ENCODE measurements around the gene MRPL50. TPM values are rescaled to one million over a fixed set of nuclear protein-coding genes. Genes with fewer than 3 reads are reported as not detected.

The MRPL50 gene
- total and polyA plus RNA-seq, 2 experiments from 2014 or later, result 11.5 to 19.3 TPM

GRCh38 chr9:101417977-101418376 lies 19.6 kb upstream of the MRPL50 start:
- no peak for DNase-seq
- no peak for TF ChIP-seq EZH2phosphoT487 (IDR thresholded peaks at IDR 0.05; ENCODE audit: insufficient read depth, low read depth)
- TF ChIP-seq EZH2 (IDR thresholded peaks at IDR 0.05; ENCODE audit: insufficient read depth, poor library complexity, severe bottlenecking), result no peak
- no peaks in the 10 kb centered on the region for H3K36me3 ChIP-seq (ENCODE audit: low read depth)
- no peak overlapping the region for H3K4me2 ChIP-seq (ENCODE audit: unreplicated experiment)
- no peaks in the 10 kb centered on the region for H3K9me3 ChIP-seq (ENCODE audit: low read depth)
- H3K27ac ChIP-seq, result no peak overlapping the region
- H2AFZ ChIP-seq, result no peak overlapping the region
- no peaks in the 10 kb centered on the region for H3K9me2 ChIP-seq (ENCODE audit: insufficient read depth)
- in situ Hi-C loops (cut with MboI), result no loop called here
- H3K9ac ChIP-seq, result no peak overlapping the region
- H3F3A ChIP-seq (ENCODE audit: insufficient read depth), result peaks cover 28% of the 10 kb centered on the region
- no peaks in the 10 kb centered on the region for H3K79me2 ChIP-seq (ENCODE audit: insufficient read depth)
- H3K4me3 ChIP-seq, result no peak overlapping the region
- H4K20me1 ChIP-seq (ENCODE audit: insufficient read depth), result no peaks in the 10 kb centered on the region
- H3K27me3 ChIP-seq (replicated peaks; ENCODE audit: insufficient read depth), result no peaks in the 10 kb centered on the region
- peaks cover 5% of the 10 kb centered on the region; the same call in 1 of the 2 replicates for H3K4me1 ChIP-seq (ENCODE audit: insufficient read depth)

- H3K4me3 ChIP-seq, result no peak overlapping the region
- no peaks in the 10 kb centered on the region for H3K9me3 ChIP-seq (ENCODE audit: low read depth)
- H3K27ac ChIP-seq, result no peak overlapping the region
- no peak overlapping the region for H3K9ac ChIP-seq
- DNase-seq, result no peak
- H3K9me2 ChIP-seq (ENCODE audit: insufficient read depth), result no peaks in the 10 kb centered on the region
- H4K20me1 ChIP-seq (ENCODE audit: insufficient read depth), result no peaks in the 10 kb centered on the region
- no peaks in the 10 kb centered on the region for H3K27me3 ChIP-seq (replicated peaks; ENCODE audit: insufficient read depth)
- H3K4me1 ChIP-seq (ENCODE audit: insufficient read depth), result peaks cover 5% of the 10 kb centered on the region; the same call in 1 of the 2 replicates
- in situ Hi-C loops (cut with MboI), result no loop called here
- H2AFZ ChIP-seq, result no peak overlapping the region
- H3F3A ChIP-seq (ENCODE audit: insufficient read depth), result peaks cover 28% of the 10 kb centered on the region
- no peak overlapping the region for H3K4me2 ChIP-seq (ENCODE audit: unreplicated experiment)
- no peaks in the 10 kb centered on the region for H3K79me2 ChIP-seq (ENCODE audit: insufficient read depth)
- TF ChIP-seq EZH2phosphoT487 (IDR thresholded peaks at IDR 0.05; ENCODE audit: insufficient read depth, low read depth), result no peak
- no peak for TF ChIP-seq EZH2 (IDR thresholded peaks at IDR 0.05; ENCODE audit: insufficient read depth, poor library complexity, severe bottlenecking)
- H3K36me3 ChIP-seq (ENCODE audit: low read depth), result no peaks in the 10 kb centered on the region
Observed at GRCh38 chr9:101417389-101417788, 19.0 kb upstream of the MRPL50 start.

GRCh38 chr9:101415578-101415977 lies 17.2 kb upstream of the MRPL50 start:
- DNase-seq, result no peak
- Histone ChIP-seq H3K79me2 (ENCODE audit: insufficient read depth) (no peaks in the 10 kb centered on the region), H3K9me3 (ENCODE audit: low read depth) (no peaks in the 10 kb centered on the region), H3K27ac (no peak overlapping the region), H3F3A (ENCODE audit: insufficient read depth) (peaks cover 28% of the 10 kb centered on the region), H3K27me3 (replicated peaks; ENCODE audit: insufficient read depth) (no peaks in the 10 kb centered on the region), H2AFZ (no peak overlapping the region), H3K4me1 (ENCODE audit: insufficient read depth) (peaks cover 5% of the 10 kb centered on the region; the same call in 1 of the 2 replicates), H3K4me2 (ENCODE audit: unreplicated experiment) (no peak overlapping the region), H3K4me3 (no peak overlapping the region), H4K20me1 (ENCODE audit: insufficient read depth) (no peaks in the 10 kb centered on the region), H3K36me3 (ENCODE audit: low read depth) (peaks cover 2% of the 10 kb centered on the region; the same call in 1 of the 2 replicates), H3K9me2 (ENCODE audit: insufficient read depth) (no peaks in the 10 kb centered on the region), H3K9ac (no peak overlapping the region)
- TF ChIP-seq EZH2 (IDR thresholded peaks at IDR 0.05; ENCODE audit: insufficient read depth, poor library complexity, severe bottlenecking), result no peak
- TF ChIP-seq EZH2phosphoT487 (IDR thresholded peaks at IDR 0.05; ENCODE audit: insufficient read depth, low read depth), result no peak
- in situ Hi-C loops (cut with MboI), result no loop called here

GRCh38 chr9:101414839-101415238 lies 16.4 kb upstream of the MRPL50 start:
- Histone ChIP-seq H3K4me1 (ENCODE audit: insufficient read depth) (peaks cover 5% of the 10 kb centered on the region; the same call in 1 of the 2 replicates), H3K79me2 (ENCODE audit: insufficient read depth) (no peaks in the 10 kb centered on the region), H3K9ac (no peak overlapping the region), H3K4me3 (no peak overlapping the region), H4K20me1 (ENCODE audit: insufficient read depth) (no peaks in the 10 kb centered on the region), H3K27me3 (replicated peaks; ENCODE audit: insufficient read depth) (no peaks in the 10 kb centered on the region), H3K9me2 (ENCODE audit: insufficient read depth) (no peaks in the 10 kb centered on the region), H3K36me3 (ENCODE audit: low read depth) (peaks cover 9% of the 10 kb centered on the region), H3K27ac (no peak overlapping the region), H3F3A (ENCODE audit: insufficient read depth) (peaks cover 28% of the 10 kb centered on the region), H3K9me3 (ENCODE audit: low read depth) (peaks cover 6% of the 10 kb centered on the region), H3K4me2 (ENCODE audit: unreplicated experiment) (no peak overlapping the region), H2AFZ (no peak overlapping the region)
- in situ Hi-C loops (cut with MboI), result no loop called here
- DNase-seq, result no peak
- no peak for TF ChIP-seq EZH2phosphoT487 (IDR thresholded peaks at IDR 0.05; ENCODE audit: insufficient read depth, low read depth)
- TF ChIP-seq EZH2 (IDR thresholded peaks at IDR 0.05; ENCODE audit: insufficient read depth, poor library complexity, severe bottlenecking), result no peak

GRCh38 chr9:101409079-101409477 lies 10.7 kb upstream of the MRPL50 start:
- Histone ChIP-seq H3K9me3 (ENCODE audit: low read depth) (peaks cover 20% of the 10 kb centered on the region), H3K4me1 (ENCODE audit: insufficient read depth) (no peaks in the 10 kb centered on the region)
- in situ Hi-C loops (cut with MboI), result no loop called here

More at GRCh38 chr9:101409079-101409477, 10.7 kb upstream of the MRPL50 start:
- Histone ChIP-seq H3K27ac (no peak overlapping the region), H3F3A (ENCODE audit: insufficient read depth) (no peaks in the 10 kb centered on the region; the same call in 1 of the 2 replicates), H3K4me3 (no peak overlapping the region), H3K9me2 (ENCODE audit: insufficient read depth) (no peaks in the 10 kb centered on the region), H3K9ac (no peak overlapping the region), H3K79me2 (ENCODE audit: insufficient read depth) (0 out of 2 replicates have a peak, but pooled peaks cover 13% of the 10 kb centered on the region), H3K4me2 (ENCODE audit: unreplicated experiment) (no peak overlapping the region), H4K20me1 (ENCODE audit: insufficient read depth) (no peaks in the 10 kb centered on the region), H2AFZ (no peak overlapping the region), H3K36me3 (ENCODE audit: low read depth) (peaks cover 65% of the 10 kb centered on the region), H3K27me3 (replicated peaks; ENCODE audit: insufficient read depth) (no peaks in the 10 kb centered on the region)
- WGBS, 2 experiments (ENCODE audit: low coverage in 1 of 2, low lambda C conversion rate in 2 of 2, missing lambda C conversion rate in 2 of 2), result 98% methylated on average over 4 of the region's 4 CpGs
- DNase-seq, result peak; percentile 30
- TF ChIP-seq EZH2 (IDR thresholded peaks at IDR 0.05; ENCODE audit: insufficient read depth, poor library complexity, severe bottlenecking) (no peak), EZH2phosphoT487 (IDR thresholded peaks at IDR 0.05; ENCODE audit: insufficient read depth, low read depth) (no peak)

Data from GM23248 (cell line).